GM21786 (cell line): Measurements from ENCODE around the gene CPT2.

Experiments used
- ATAC-seq: cut with Tn5 transposase; IDR thresholded peaks from one replicate; pipeline ENCODE4 v1.9.1; 2021; ENCODE audit not compliant: unreplicated experiment

CPT2 gene

GRCh38 chr1:53260631-53261247, 64.1 kb downstream of the CPT2 start:
- ATAC-seq, result no peak

- no peak for ATAC-seq
Measured at GRCh38 chr1:53262000-53262399, 65.4 kb downstream of the CPT2 start.
